Stomach (tissue), 4 donors: ENCODE data around the gene FAM180B.

Experiments used
- EP300 ChIP-seq: sonication (generic); formaldehyde crosslinking; IDR thresholded peaks from one replicate; pipeline ENCODE4 v1.6.1; 2017; ENCODE audit warnings: antibody characterized with exemption
- POLR2A ChIP-seq, 4 donors: fragments of 450-650 bp; IDR thresholded peaks; one replicate each; pipeline ENCODE4 v1.6.1; 2016; ENCODE audit warnings: antibody characterized with exemption in 4 of 4, control low read depth in 2 of 4, mild to moderate bottlenecking in 1 of 4, moderate library complexity in 1 of 4
- POLR2AphosphoS5 ChIP-seq, 3 donors: sonication (generic); formaldehyde crosslinking; IDR thresholded peaks; one replicate each; pipeline ENCODE4 v1.6.1; 2016; ENCODE audit warnings: antibody characterized with exemption in 3 of 3
- TF ChIP-seq, protein P1 (sequence below), 7 experiments: fragments of 450-650 bp in 4 of 7; fragments of 200-600 bp in 3 of 7; sonication (generic) in 3 of 7; IDR thresholded peaks; one replicate each; pipeline ENCODE4 v1.5.1; 2016 to 2019; ENCODE audit warnings: antibody characterized with exemption in 7 of 7, control low read depth in 2 of 7, mild to moderate bottlenecking in 1 of 7

- no peak for TF ChIP-seq POLR2A (IDR thresholded peaks at IDR 0.05)
- TF ChIP-seq, protein P1, sequence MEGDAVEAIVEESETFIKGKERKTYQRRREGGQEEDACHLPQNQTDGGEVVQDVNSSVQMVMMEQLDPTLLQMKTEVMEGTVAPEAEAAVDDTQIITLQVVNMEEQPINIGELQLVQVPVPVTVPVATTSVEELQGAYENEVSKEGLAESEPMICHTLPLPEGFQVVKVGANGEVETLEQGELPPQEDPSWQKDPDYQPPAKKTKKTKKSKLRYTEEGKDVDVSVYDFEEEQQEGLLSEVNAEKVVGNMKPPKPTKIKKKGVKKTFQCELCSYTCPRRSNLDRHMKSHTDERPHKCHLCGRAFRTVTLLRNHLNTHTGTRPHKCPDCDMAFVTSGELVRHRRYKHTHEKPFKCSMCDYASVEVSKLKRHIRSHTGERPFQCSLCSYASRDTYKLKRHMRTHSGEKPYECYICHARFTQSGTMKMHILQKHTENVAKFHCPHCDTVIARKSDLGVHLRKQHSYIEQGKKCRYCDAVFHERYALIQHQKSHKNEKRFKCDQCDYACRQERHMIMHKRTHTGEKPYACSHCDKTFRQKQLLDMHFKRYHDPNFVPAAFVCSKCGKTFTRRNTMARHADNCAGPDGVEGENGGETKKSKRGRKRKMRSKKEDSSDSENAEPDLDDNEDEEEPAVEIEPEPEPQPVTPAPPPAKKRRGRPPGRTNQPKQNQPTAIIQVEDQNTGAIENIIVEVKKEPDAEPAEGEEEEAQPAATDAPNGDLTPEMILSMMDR (IDR thresholded peaks at IDR 0.05): no peak
- no peak for TF ChIP-seq POLR2AphosphoS5 (IDR thresholded peaks at IDR 0.05)
- no peak for TF ChIP-seq EP300
Observed at GRCh38 chr11:47569646-47570045, 16.8 kb upstream of the FAM180B start.
